Activated CD8-positive, alpha-beta memory T cell treated with anti-CD3 and anti-CD28 coated beads for 36 hours (primary cell): ENCODE results near the gene SMYD3. TPM values are rescaled to one million over a fixed set of nuclear protein-coding genes. Genes with fewer than 3 reads are reported as not detected.
"Not testable (repeated sequence)": the region's sequence is repeated elsewhere in the genome, so short reads cannot be mapped to it uniquely, and the experiment has no call there.

ENCODE experiments used
- CTCF ChIA-PET: fragments of 350-600 bp; sonication (Branson Sonifier 250); formaldehyde crosslinking; loops from one replicate; lab custom pipeline; 2021; ENCODE audit warnings: antibody characterized with exemption; lab: Charles Lee
- POLR2A ChIA-PET: fragments of 350-600 bp; sonication (Branson Sonifier 250); formaldehyde crosslinking; loops from one replicate; lab custom pipeline; 2021; ENCODE audit warnings: antibody characterized with exemption; lab: Charles Lee
- total RNA-seq, 2 experiments: library from RNA; stranded (reverse); gene quantifications; one replicate each; pipeline ENCODE4 v1.2.3, GENCODE V29; 2021

Gene SMYD3
- total RNA-seq, 2 experiments from 2014 or later, result 17.6 to 20.5 TPM

DNA sequence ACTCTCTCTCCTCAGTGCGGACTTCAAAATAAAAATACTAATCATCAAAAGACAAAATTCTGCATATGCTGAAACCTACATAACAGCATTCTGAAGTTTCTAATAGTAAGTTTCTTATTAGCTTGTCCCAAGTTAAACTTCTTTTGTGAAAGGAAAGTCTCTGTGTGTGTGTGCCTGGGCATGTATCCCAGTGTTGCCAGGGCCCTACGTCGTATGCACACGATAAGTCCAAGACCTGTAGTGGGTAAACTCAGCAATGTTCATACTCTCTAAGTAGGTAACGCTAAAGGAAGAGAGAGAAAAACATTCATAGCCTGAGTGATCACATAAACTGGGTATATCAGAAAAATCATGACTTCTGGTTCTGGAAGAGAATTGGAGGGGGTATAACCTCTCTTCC, 465.7 kb downstream of the SMYD3 start:
- CTCF ChIA-PET, result no interaction called here
- POLR2A ChIA-PET, result no interaction called here

DNA sequence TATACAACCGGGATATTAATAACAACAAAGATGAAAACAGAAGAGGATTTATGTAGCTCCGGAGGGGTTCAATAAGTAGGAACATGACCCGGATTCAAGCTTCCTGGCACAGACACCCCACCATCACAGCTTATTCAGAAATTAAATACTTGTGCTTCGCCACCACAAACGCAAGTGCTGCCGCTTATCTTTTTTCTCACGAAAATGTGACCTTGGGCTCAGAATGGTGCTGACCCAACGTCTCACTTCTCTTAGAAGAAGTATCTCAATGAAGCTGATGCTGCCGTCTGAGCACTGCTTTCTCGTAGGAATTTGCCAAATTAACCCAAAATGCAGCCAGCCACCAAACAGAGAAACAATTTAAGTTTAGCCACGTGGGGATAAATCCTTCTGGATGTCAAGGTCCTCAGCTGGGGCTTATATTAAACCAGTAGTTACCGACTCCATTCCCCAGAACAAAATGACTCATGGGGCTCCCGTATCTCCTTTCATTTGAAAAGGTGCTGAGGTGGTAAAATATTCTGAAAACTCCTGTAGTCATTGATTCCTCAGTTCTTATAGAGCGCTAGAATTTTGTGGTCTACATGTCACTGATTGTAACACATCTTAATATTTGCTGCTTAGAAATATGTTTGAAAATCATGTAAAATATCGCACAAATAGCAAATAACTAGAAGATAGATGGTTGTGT, 466.7 kb downstream of the SMYD3 start:
- ChIA-PET POLR2A (no interaction called here), CTCF (no interaction called here)

DNA sequence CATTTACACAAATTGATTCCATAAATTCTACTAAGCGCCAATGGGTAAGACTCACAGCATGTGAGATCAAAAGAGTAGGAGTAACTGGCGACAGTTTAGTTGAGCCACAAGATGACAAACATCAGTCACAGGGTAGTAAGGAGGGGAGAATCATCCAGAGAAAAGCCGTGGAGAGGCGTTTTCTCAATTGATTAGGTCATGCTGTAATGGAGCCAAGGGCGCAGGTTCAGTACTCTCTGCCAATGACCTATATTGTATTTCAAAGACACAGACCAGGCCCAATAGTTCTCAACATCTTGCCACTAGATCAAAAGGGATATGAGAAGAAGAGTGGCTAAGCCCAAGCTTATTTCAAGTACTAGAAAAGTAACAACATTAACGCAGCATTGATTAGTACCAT, 467.5 kb downstream of the SMYD3 start:
- POLR2A ChIA-PET, result no interaction called here
- CTCF ChIA-PET, result no interaction called here

DNA sequence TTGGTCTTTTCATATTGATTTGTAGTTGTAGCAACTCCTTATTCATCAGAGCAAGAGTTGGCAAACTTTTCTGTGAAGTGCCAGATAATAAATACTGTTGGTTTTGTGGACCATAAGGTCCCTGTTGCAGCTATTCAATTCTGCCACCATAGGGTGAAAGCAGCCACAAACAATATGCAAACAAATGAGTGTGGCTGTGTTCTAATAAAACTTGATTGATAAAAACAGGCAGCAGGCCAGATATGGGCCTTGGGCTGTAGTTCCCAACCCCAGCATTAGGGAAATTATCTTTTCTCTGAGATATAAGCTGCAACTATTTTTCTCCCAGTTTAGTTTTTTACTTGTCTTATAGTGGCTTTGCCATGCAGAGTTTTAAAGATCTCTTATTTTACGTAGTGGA, 469.2 kb downstream of the SMYD3 start:
- ChIA-PET CTCF (no interaction called here), POLR2A (no interaction called here)

DNA sequence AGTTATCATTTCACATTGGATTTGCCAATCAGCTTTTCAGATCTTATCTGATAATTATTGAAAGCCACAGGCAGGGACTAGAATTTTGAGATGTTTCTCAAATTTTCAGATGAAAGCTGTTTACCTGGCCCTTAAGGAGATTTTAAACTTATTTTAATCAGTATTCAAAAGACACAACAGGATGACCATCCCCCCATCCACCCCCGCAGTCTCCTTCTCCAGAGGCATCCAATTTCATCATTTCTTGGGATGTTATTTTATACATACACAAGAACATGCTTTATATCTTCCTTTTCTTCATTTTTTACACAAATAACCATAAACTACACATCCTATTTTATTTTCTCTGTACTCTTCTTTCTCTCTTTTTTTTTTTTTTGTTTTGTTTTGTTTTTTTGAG, 470.9 kb downstream of the SMYD3 start:
- POLR2A ChIA-PET, result no interaction called here
- CTCF ChIA-PET, result no interaction called here

DNA sequence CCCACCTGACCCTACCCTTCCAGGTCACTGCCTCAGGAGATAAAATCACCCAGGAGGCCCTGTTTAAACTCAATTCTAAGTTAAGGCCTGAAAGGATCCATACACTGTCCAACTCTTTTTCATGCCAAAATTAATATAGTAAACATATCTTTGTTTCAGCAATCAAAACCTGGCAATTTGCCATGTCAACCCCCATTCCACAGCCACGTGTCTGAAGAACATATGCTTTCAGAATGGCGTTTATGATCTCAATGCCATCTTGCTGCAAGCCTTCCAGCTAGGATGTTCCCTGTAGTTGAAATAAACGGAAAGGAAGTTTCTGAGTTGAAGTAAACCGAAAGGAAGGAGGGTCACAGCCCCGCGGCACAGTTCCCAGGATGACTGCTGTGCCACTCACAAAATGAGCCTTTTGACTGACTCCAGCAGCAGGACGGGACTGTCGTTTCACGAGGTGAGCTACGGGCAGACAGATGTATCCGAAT, 472.0 kb downstream of the SMYD3 start:
- ChIA-PET CTCF (no interaction called here), POLR2A (no interaction called here)

DNA sequence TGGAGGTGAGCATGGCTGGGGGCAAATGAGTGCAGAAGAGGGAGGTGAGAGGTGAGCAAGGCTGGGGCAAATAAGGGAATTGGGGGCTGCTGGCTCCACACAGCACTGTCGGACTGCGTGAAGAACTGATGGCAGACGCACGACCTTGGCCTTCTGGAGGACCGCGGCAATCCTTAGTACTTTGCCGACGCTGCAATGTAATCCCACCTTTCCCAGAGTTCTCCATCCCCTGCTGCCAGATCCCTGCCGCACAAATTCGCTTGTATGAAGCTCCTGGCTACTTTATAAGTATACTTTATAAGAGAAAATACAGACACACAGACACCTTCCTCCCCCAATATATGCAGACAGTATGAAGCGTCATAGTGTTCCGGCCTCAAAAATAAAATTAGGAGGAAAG, 472.4 kb downstream of the SMYD3 start:
- ChIA-PET POLR2A (no interaction called here), CTCF (no interaction called here)

DNA sequence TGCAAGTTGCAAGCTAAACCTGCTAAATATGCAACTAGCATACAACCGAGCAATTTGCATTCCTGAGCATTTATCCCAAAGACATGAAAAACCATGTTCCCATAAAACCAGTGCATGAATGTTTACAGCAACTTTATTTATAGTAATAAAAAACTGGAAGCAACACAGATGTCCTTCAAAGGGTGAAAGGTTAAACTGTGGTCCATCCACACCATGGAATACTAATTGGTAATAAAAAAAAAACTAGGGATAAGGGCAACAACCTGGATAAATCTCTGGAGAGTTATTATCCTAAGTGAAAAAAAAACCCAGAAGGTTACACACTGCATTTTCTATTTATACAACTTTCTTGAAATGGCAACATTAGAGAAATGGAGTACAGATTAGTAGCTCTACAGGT, 474.1 kb downstream of the SMYD3 start:
- ChIA-PET CTCF (no interaction called here), POLR2A (no interaction called here)

DNA sequence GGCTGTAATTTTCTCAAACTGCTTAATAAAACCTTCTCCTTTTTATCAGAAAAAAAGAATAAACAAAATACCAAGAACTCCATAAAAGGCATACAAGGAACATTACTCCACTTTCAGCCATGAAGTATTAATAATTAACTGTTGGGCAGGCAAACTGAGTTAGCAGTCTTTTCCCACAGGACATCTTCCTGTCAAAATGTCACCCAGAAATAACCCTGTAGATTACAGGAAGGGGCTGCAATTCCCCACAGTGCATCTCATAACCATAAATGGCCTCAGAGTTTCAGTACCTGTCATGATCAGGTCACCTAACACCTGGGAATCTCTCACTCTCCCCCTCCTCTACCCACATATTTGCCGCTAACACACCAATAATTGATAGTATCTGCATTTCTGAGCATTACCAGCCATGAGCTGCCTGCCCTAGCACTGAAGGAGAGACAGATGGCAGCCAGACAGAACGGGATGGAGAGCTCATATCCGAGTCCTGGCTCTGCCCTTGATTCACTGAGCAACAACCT, 475.0 kb downstream of the SMYD3 start:
- CTCF ChIA-PET, result no interaction called here
- POLR2A ChIA-PET, result no interaction called here

DNA sequence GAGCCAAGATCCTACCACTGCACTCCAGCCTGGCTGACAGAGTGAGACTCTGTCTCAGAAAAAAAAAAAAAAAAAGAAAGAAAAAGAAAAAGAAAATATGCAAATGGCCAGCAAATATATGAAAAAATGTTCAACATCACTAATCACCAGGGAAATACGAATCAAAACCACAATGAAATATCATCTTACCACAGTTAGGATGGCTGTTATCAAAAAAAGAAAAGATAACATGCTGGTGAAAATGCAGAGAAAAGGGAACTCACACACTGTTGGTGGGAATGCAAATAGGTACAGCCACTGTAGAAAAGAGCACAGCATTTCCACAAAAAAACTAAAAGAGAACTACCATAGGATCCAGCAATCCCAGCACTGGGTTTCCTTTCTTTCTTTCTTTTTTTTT, 477.5 kb downstream of the SMYD3 start:
- CTCF ChIA-PET, result no interaction called here
- POLR2A ChIA-PET, result no interaction called here

DNA sequence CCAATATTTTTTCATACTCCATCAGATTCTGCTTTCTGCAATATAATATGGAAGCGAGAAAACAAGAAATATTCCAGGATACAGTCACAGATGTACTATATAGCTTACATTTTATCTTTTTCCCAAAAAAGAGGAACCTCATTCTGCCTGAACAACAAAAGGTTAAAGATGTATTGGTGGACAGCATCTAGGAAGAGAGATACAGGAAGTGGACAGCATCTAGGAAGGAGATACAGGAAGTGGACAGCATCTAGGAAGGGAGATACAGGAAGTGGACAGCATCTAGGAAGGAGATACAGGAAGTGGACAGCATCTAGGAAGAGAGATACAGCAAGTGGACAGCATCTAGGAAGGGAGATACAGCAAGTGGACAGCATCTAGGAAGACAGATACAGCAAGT, 483.0 kb downstream of the SMYD3 start:
- CTCF ChIA-PET, POLR2A ChIA-PET: not testable (repeated sequence)

DNA sequence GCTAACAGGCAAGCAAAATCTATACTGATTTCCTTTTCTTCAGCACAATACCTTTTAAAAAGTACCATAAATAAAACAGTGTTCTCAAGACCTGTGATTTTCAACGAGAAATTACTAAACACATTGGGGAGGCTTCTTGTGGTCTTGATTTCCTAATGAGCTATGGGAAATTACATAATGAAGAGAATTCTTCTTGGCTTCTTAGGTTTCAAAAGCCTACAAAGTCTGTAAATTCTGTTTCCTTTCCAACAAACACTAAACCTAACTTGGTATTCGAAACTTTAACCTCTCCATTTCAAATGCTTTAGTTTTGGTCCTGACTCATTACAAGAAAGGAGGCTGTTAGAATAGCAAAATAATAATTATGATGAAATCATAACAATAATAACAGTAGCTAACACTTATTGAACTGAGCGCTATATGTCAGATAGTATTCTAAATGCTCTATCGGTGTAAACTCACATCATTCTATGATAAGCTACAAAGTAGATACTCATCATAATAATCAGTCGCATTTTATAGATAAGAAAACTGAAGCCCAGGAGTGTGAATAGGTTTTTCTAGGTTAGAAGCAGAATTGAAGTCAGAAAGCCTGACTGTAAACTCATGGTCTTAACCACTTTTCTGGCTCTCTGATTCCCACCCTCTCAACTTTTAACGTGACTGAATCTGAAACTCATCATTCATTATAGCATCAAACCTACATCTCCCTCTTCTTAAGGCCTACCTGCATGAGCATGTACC, 486.7 kb downstream of the SMYD3 start:
- ChIA-PET CTCF (no interaction called here), POLR2A (no interaction called here)

DNA sequence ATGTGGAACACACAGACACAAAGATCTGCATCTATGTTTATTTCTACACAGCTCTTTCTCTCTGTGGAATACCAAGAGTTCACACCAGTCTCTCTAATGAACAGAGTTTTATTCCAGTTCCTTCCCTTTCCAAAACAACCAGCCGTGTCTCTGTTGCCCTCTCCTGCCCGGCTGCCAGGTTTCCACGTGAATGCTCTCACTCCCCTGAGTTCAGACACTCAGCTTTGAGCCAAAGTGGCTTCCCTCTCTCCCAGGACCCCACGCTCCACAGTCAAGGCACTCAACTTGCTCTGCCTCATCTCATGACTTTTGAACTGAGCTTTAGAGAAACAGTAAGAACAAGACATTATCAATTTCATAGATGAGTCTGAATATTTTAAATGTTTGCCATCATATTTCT, 488.9 kb downstream of the SMYD3 start:
- CTCF ChIA-PET, result no interaction called here

DNA sequence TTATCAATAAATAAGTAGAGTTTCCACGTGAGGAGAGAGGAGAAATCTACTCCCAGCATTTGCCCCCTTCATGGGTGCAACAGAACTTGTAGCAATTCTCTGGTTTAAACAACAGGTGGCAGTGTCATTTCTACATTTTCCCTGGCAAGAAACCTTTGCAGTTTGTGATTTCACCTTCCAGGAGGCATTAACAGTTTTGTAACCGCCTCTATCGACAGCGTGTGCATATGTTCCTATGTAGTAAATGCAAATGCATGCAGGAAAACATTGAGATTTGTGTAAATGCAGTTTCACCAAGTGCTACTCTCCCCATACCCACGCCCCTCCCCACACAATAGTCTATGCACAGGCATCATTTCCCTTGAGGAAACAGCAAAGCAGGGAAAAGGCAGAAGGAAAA, 494.7 kb downstream of the SMYD3 start:
- ChIA-PET CTCF (no interaction called here), POLR2A (no interaction called here)

More for the DNA sequence above, 488.9 kb downstream of the SMYD3 start:
- POLR2A ChIA-PET, result interaction anchor here (0.6 kb wide), 1 partner anchor 264 kb away, joined by 3 read pairs; no protein-coding TSS in a partner anchor

DNA sequence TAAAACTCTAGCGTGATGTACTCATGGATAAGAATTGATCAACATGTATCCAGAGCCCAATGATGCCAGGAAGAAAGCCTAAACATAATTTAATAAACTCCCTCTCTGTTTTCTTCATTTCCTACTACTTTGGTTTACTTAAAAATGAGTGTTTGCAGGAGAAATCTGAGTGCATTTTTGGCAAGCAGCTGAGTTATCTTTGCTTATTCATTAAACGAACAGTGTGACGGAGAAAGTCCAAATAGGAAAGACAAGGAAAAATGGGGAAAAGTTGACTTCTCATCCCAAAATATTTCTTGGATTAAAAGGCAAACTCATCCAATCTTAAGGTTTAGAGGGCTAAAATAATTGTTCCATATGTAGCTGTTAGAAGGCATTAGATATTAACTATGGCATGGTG, 496.7 kb downstream of the SMYD3 start:
- CTCF ChIA-PET, result no interaction called here
- POLR2A ChIA-PET, result no interaction called here

DNA sequence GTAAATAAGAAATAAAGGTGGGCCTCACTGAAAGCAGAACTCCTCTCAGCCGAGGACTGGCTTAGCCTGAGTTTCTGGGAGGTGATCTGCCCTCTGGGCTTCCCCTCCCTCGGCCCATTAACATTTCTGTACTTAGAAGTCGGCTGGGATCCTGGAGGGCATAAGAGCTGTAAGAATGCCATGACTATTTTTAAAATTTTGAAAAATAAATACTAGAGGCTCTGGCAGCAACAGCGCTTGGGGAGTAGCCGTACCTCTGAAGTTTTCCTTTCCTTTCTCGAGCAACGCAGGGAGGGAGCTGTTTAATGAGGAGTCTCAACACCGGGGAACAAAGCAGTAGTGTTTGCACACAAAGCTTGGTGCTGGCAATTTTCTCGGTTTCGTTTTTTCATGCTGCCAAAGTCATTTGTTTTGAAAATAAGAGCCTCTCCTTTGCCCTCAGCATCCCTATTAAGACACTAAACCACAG, 498.7 kb downstream of the SMYD3 start:
- ChIA-PET CTCF (no interaction called here), POLR2A (no interaction called here)

DNA sequence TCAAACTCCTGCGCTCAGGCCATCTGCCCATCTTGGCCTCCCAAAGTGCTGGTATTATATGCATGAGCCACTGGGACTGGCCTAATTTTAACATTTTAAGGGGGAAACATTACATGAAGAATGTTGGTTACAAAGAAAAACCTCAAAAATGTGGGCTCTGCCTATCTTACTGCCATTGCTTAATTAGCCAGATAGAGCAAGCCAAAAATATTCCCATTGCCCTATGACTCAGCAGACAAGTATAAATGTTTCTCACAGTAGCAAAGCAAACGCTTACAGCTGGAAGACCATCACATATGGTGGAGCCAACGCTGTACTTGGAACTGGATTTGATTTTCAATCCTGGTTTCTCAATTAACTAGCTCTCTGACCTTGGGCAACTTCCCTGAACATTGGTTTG, 502.0 kb downstream of the SMYD3 start:
- CTCF ChIA-PET, result no interaction called here
- POLR2A ChIA-PET, result no interaction called here

DNA sequence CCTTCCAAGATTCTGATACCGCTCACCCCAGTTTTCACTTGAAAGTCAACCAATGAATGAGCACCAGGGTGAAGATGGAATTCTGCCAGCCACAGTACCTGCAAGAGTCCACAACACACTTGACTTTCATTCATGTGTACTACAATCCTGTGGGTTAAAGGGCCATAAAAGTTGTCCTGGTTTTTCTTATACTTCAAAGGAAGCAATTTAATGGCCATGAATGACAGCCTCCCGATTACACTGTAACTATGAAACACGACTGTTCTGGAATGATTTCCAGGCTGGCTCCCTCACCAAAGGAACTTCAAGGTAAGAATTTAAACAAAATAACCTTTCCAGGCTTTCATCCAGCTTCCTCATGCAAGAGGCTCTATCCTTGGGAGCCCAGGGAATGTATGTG, 502.8 kb downstream of the SMYD3 start:
- POLR2A ChIA-PET, result no interaction called here
- CTCF ChIA-PET, result interaction anchor here (1.2 kb wide), 1 partner anchor 115 kb away, joined by 3 read pairs; no protein-coding TSS in a partner anchor

DNA sequence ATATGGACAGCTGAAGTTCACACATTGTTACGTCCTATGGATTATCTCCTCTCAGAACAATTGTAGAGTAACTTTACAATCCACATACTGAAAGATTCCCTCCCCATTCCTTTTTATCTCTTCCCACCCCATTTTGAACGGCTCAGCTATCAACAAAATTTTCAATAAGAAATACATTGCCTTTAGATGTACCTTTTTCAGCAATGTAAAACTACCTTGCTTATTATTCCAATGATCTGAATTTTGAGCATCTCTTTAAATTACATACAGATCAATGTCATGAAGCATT, 503.7 kb downstream of the SMYD3 start:
- ChIA-PET POLR2A (no interaction called here), CTCF (interaction anchor here (1.1 to 1.3 kb wide), 4 partner anchors 57 to 850 kb away, joined by 3 to 8 read pairs (median 5); no protein-coding TSS in a partner anchor)

DNA sequence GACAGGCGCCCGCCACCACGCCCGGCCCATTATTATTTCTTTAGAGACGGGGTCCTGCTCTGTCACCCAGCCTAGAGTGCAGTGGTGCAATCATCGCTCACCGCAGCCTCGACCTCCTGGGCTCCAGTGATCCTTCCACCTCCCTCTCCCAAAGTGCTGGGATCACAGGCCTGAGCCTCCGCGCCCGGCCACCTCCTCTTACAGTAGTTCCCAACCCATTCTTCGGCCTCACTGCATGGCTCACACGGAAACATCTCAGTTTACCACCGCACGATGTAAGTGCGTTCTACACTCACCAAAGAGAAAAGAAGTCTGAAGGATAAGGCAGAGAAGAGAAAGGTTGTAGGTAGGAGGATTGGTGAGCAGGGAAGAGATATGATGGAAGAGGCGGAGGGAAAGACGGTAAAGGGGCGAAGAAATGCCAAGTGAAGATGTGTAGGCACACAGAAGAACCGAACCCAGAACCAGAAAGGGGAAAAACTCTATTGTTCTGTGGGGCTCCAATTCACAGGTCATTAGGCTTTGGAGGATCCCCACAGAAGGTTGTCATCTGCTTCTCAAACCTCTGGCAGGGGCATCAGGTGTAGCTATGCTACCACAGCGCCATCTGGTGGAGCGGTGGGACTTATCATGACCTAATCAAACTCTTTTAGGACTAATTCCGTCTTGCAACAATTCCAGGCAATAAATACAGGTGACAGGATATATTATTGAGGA, 504.2 kb downstream of the SMYD3 start:
- ChIA-PET POLR2A (no interaction called here), CTCF (interaction anchor here (1.1 to 1.3 kb wide), 4 partner anchors 57 to 850 kb away, joined by 3 to 8 read pairs (median 5); no protein-coding TSS in a partner anchor)
